GM21786 (cell line): ENCODE results near the gene FMN2.
"Not testable (repeated sequence)": the region's sequence is repeated elsewhere in the genome, so short reads cannot be mapped to it uniquely, and the experiment has no call there.

ENCODE experiments used
- ATAC-seq: cut with Tn5 transposase; IDR thresholded peaks from one replicate; pipeline ENCODE4 v1.9.1; 2021; ENCODE audit not compliant: unreplicated experiment

Gene FMN2

GRCh38 chr1:240308096-240308495 lies 216.4 kb downstream of the FMN2 start:
- no peak for ATAC-seq

- no peak for ATAC-seq
Observed at GRCh38 chr1:240309769-240310168, 218.1 kb downstream of the FMN2 start.

DNA sequence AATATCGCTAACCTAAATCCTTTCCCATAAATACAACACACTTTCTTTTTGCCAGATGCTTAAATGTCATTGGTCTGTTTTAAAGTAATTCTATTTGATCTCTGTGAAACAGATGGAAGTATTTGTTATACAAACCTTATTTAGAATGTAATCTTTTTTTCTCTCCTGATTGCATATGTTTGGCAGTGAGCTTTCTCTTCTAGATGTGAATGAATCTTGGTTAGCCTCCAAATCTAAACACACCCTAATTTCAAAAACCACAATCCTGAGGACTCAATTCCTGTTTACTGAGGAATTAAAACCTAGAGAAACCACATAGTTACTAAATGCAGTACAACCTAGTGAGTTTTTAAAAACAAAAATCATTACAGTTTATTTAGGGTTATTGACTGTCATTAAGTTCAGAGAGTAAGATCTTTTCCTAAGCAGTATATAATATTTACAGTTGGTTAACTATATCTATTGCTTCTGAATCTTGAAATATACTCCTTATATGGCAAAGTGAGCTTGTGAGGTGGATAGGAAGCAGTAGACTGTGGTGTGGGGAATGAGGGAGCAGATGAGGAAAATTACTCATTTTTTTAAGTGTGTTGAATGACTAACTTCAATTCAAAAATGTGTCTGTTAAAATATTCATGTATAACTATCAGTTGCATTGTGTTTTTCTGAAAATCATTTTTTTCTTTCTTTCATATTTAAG lies 218.7 kb downstream of the FMN2 start:
- no peak for ATAC-seq

DNA sequence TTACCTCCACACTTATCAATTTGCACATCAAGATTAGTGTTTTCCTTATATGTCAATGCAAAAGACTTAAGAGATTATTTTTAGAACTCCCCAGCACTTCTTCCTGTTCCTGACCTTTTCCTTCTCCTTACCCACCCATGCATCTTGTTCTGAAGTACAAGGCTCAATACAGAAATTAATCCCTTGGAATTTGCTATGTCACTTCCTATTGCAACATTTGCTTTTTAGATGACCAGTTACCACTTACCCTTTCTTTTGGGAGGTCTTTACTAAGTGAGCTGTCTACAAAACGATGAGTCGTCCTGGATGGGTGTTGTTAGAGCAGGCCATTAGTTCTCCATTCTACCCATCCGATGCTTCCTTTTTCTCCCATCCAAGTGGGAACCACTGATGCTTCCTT lies 221.2 kb downstream of the FMN2 start:
- no peak for ATAC-seq

- no peak for ATAC-seq
Observed at GRCh38 chr1:240314845-240315801, 223.4 kb downstream of the FMN2 start.

GRCh38 chr1:240319998-240320397 lies 228.3 kb downstream of the FMN2 start:
- no peak for ATAC-seq

GRCh38 chr1:240320659-240321058 lies 229.0 kb downstream of the FMN2 start:
- no peak for ATAC-seq

- ATAC-seq, result no peak
Observed at GRCh38 chr1:240322943-240323342, 231.3 kb downstream of the FMN2 start.

DNA sequence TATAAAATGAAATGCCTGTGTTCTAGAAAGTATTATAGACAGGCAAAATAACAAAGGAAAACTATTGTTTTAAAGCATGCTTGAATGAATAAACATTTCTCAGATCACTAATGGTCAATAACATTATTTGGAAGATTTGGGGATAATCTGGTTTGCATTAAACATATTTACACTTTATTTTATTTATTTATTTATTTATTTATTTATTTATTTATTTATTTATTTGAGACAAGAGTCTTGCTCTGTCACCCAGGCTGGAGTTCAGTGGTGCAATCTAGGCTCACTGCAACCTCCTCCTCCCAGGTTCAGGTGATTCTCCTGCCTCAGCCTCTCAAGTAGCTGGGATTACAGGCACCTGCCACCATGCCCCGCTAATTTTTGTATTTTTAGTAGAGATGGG lies 236.7 kb downstream of the FMN2 start:
- ATAC-seq, result not testable (repeated sequence)

DNA sequence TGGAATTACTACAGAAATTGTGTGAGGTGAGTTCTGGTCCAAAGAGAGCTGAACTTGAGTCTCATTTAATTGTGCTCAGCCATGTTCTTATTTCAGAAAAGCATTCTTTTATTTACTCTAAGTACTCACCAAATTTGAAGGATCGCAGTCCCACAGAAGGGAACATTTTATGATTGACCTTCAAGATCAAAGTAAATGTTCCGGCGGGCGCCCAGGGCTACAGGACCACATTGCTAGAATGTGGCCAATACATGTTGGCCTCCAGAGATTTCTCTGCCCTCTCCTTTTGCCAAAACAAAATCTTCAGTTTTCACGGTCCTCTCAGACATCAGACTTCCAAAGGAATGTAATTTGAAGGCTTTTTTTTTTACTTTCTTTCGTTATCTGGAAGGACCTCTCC lies 237.8 kb downstream of the FMN2 start:
- no peak for ATAC-seq

DNA sequence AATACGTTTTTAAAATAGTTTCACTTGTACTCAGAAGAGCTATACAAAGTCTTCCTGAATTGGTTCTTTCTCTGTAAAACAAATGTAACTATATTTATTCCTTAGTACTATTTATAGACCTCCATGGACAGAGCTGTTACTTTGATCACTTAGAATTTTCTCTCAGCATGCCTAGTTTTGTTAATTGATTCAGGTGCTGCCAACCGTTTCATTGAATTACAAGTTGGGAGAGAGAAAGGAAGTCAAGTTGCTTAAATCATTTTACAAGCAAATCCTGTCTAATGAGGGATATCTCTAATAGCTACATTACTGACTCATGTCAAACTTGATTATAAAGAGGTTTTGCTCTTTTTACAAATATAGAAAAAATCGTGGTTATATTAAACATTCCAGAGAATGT lies 241.0 kb downstream of the FMN2 start:
- no peak for ATAC-seq

- ATAC-seq, result no peak
Observed at GRCh38 chr1:240337781-240338180, 246.1 kb downstream of the FMN2 start.

DNA sequence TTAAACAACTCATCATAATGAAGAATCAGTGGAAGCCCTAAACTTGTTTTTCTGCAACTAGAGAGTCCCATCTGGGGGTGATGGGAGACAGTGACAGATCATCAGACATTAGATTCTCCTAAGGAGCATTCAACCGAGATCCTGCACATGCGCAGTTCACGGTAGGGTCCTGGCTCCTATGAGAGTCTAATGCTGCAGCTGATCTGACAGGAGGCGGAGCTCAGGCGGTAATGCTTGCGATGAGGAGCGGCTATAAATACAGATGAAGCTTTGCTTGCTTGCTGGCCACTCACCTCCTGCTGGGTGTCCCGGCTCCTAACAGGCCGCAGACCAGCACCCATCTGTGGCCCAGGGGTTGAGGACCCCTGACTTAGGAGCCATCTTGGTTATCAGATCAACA lies 247.2 kb downstream of the FMN2 start:
- no peak for ATAC-seq

GRCh38 chr1:240341365-240342250 lies 249.9 kb downstream of the FMN2 start:
- ATAC-seq, result no peak

- no peak for ATAC-seq
Observed at GRCh38 chr1:240342251-240342625, 250.6 kb downstream of the FMN2 start.

DNA sequence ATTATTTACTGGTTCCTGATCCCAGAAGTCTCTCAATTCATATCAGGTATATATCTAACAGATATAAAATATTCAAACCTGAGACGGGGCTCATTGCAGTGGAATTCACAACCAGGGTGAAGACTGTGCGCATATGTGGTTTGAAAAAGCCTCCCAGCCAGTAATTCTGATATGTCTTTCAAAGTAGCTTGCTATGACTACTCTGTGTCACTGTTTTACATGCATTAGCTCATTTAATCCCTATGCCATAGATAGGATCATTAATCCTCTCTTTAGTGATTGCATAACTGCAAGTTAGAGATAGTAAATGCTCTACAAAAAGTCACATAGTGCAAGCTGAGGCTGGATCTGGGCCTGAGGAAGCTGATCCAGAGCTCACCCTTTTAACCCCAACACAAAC lies 251.4 kb downstream of the FMN2 start:
- ATAC-seq, result no peak

- ATAC-seq, result no peak
Observed at GRCh38 chr1:240343966-240344365, 252.3 kb downstream of the FMN2 start.

DNA sequence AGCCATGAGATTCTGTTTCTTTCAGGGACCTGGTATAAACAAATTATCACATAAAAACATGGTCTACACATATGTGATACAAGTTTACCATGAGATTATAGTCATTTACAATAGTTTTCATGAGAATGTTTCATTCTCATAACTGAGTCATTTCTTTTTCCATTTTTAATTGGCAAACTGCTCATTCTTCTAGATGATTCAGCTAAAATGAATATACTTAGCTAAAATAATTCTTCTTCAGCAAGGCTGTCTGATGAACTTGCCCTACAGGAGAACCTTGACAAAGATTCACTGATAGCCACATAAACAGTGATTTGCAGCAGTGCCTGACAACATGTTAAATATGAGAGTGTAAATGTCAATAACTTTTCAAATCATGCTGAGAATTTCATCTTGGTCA lies 253.2 kb downstream of the FMN2 start:
- ATAC-seq, result no peak

DNA sequence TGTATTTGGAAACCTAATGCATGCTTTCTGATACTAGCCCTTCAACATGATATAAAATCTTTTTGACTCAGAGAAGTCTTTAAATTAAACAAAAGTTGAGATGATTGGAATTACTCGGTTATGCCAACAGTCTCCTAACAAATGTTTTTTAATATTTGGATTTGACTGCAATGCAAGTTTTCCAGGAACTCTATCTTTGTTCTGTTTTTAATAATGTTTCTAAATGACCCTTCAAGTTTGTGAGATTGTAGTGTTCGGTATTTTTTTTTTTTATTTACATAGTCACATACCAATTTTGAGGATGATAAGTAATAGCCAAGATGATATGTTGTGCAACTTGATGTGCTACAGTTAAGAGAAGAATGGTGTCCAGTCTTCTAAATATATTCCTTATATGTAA lies 258.0 kb downstream of the FMN2 start:
- no peak for ATAC-seq

- no peak for ATAC-seq
Observed at GRCh38 chr1:240350910-240351331, 259.2 kb downstream of the FMN2 start.

GRCh38 chr1:240351690-240352089 lies 260.0 kb downstream of the FMN2 start:
- no peak for ATAC-seq
